Spinal cord (tissue), 10 donors: ENCODE measurements around the gene EXOC6B. TPM values are rescaled to one million over a fixed set of nuclear protein-coding genes. Genes with fewer than 3 reads are reported as not detected.

Experiments used
- DNase-seq, 6 donors: peaks; one replicate each; pipeline versions ENCODE4 v3.0.0 to v3.0.0-alpha.2; 2013 to 2015; ENCODE audit warnings: low spot score in 6 of 6, low read depth in 4 of 6
- H3K27ac ChIP-seq: one replicate; pipeline ENCODE4 v1.5.1; 2013; ENCODE audit warnings: low read depth, low read length, control low read depth
- H3K27me3 ChIP-seq: one replicate; pipeline ENCODE4 v1.6.1; 2013; ENCODE audit warnings: low read length; ENCODE audit not compliant: control insufficient read depth, insufficient read depth
- H3K36me3 ChIP-seq: one replicate; pipeline ENCODE4 v1.6.1; 2013; ENCODE audit warnings: low read length; ENCODE audit not compliant: control insufficient read depth, insufficient read depth
- H3K4me1 ChIP-seq: one replicate; pipeline ENCODE4 v1.6.1; 2013; ENCODE audit warnings: low read length; ENCODE audit not compliant: control insufficient read depth, insufficient read depth
- H3K4me3 ChIP-seq: one replicate; pipeline ENCODE4 v1.5.1; 2013; ENCODE audit warnings: low read depth, low read length, control low read depth
- H3K9me3 ChIP-seq: one replicate; pipeline ENCODE4 v1.6.1; 2013; ENCODE audit warnings: low read length; ENCODE audit not compliant: control insufficient read depth, insufficient read depth
- WGBS: methylation state at CpG from one replicate; pipeline ENCODE4 v1.1.5; 2013; ENCODE audit warnings: missing lambda C conversion rate; ENCODE audit not compliant: insufficient coverage; 5-methylcytosine and 5-hydroxymethylcytosine counted together
- polyA plus RNA-seq, 2 donors: library from polyadenylated mRNA; unstranded; fragments of 120-200 nt; gene quantifications; one replicate each; pipeline ENCODE4 v1.2.1, GENCODE V29; 2013; ENCODE audit not compliant: insufficient read length in 2 of 2
- total RNA-seq, 2 donors: library from RNA; depleted of rRNA in 1 of 2; stranded (reverse); fragments of 120-200 nt in 1 of 2; fragments of >200 nt in 1 of 2; gene quantifications; one replicate each; pipeline versions ENCODE4 v1.2.3 to v1.2.4, GENCODE V29; 2013 to 2014
- donor health status: healthy.

EXOC6B gene
- total and polyA plus RNA-seq, 4 donors: 29.4 to 76.8 (median 38.0) TPM

GRCh38 chr2:72138011-72138881 lies 687.6 kb downstream of the EXOC6B start:
- Histone ChIP-seq H3K9me3 (no peaks in the 10 kb centered on the region), H3K36me3 (peaks cover 3% of the 10 kb centered on the region), H3K27me3 (peaks cover 24% of the 10 kb centered on the region), H3K4me1 (peaks cover 38% of the 10 kb centered on the region), H3K27ac (no peak overlapping the region), H3K4me3 (no peak overlapping the region)
- no peak for DNase-seq
- 76% methylated on average over 23 of the region's 24 CpGs for WGBS

GRCh38 chr2:72137498-72138010 lies 688.3 kb downstream of the EXOC6B start:
- H3K27ac ChIP-seq: no peak overlapping the region
- peaks cover 31% of the 10 kb centered on the region for H3K4me1 ChIP-seq
- H3K4me3 ChIP-seq: no peak overlapping the region
- H3K27me3 ChIP-seq: peaks cover 19% of the 10 kb centered on the region
- H3K9me3 ChIP-seq: no peaks in the 10 kb centered on the region
- WGBS: 26% methylated on average over 10 of the region's 10 CpGs
- DNase-seq: peak in 1 of 6 donors; percentile 54
- H3K36me3 ChIP-seq: peaks cover 3% of the 10 kb centered on the region

GRCh38 chr2:72136933-72137497 lies 688.8 kb downstream of the EXOC6B start:
- DNase-seq: no peak
- H3K4me3 ChIP-seq: no peak overlapping the region
- H3K36me3 ChIP-seq: peaks cover 8% of the 10 kb centered on the region
- H3K4me1 ChIP-seq: peaks cover 28% of the 10 kb centered on the region
- H3K9me3 ChIP-seq: no peaks in the 10 kb centered on the region
- no peak overlapping the region for H3K27ac ChIP-seq
- 82% methylated on average over 7 of the region's 7 CpGs for WGBS
- peaks cover 14% of the 10 kb centered on the region for H3K27me3 ChIP-seq

GRCh38 chr2:72136331-72136730 lies 689.5 kb downstream of the EXOC6B start:
- Histone ChIP-seq H3K27me3 (peaks cover 15% of the 10 kb centered on the region), H3K4me3 (no peak overlapping the region), H3K27ac (no peak overlapping the region), H3K9me3 (no peaks in the 10 kb centered on the region), H3K36me3 (peaks cover 10% of the 10 kb centered on the region), H3K4me1 (peaks cover 28% of the 10 kb centered on the region)
- WGBS: 27% methylated on average over 6 of the region's 10 CpGs
- DNase-seq: peak in 1 of 6 donors; percentile 33

GRCh38 chr2:72135921-72136320 lies 689.9 kb downstream of the EXOC6B start:
- H3K9me3 ChIP-seq: no peaks in the 10 kb centered on the region
- H3K4me1 ChIP-seq: peaks cover 31% of the 10 kb centered on the region
- H3K27me3 ChIP-seq: peaks cover 16% of the 10 kb centered on the region
- H3K27ac ChIP-seq: no peak overlapping the region
- no CpG with 5 or more reads among the region's 8 CpGs for WGBS
- peaks cover 10% of the 10 kb centered on the region for H3K36me3 ChIP-seq
- DNase-seq: no peak
- H3K4me3 ChIP-seq: no peak overlapping the region

- Histone ChIP-seq H3K4me1 (peaks cover 38% of the 10 kb centered on the region), H3K27ac (no peak overlapping the region), H3K9me3 (no peaks in the 10 kb centered on the region), H3K4me3 (no peak overlapping the region), H3K36me3 (peaks cover 10% of the 10 kb centered on the region), H3K27me3 (peaks cover 12% of the 10 kb centered on the region)
- no peak for DNase-seq
- 93% methylated on average over 19 of the region's 19 CpGs for WGBS
These were observed 690.6 kb downstream of the EXOC6B start for GRCh38 chr2:72134997-72135800.

- DNase-seq: no peak
- WGBS: 84% methylated on average over 10 of the region's 10 CpGs
- Histone ChIP-seq H3K9me3 (no peaks in the 10 kb centered on the region), H3K27ac (no peak overlapping the region), H3K4me3 (no peak overlapping the region), H3K4me1 (peaks cover 42% of the 10 kb centered on the region), H3K27me3 (peaks cover 10% of the 10 kb centered on the region), H3K36me3 (peaks cover 10% of the 10 kb centered on the region)
These were observed 691.3 kb downstream of the EXOC6B start for GRCh38 chr2:72134408-72134996.

GRCh38 chr2:72133721-72134407 lies 692.0 kb downstream of the EXOC6B start:
- WGBS: 89% methylated on average over 2 of the region's 11 CpGs
- no peak for DNase-seq
- H3K27me3 ChIP-seq: peaks cover 10% of the 10 kb centered on the region

More at GRCh38 chr2:72133721-72134407, 692.0 kb downstream of the EXOC6B start:
- H3K4me3 ChIP-seq: no peak overlapping the region
- peaks cover 10% of the 10 kb centered on the region for H3K36me3 ChIP-seq
- H3K9me3 ChIP-seq: no peaks in the 10 kb centered on the region
- H3K4me1 ChIP-seq: peaks cover 42% of the 10 kb centered on the region
- no peak overlapping the region for H3K27ac ChIP-seq
